ENCODE results near the gene OLFM1. TPM values are rescaled to one million over a fixed set of nuclear protein-coding genes. Genes with fewer than 3 reads are reported as not detected.
A peak's percentile ranks its signal among the peaks of the same experiment; 100 is the strongest.

The OLFM1 gene
- total RNA-seq, result 17.9 TPM
- long read RNA-seq, transcript OLFM1-201 (6 exons, 2,591 nt), result major isoform, 7 of 21 reads
- long read RNA-seq, transcript OLFM1-202 (4 exons, 1,014 nt), result minor isoform, 5 of 21 reads
- long read RNA-seq, transcript OLFM1-204 (6 exons, 2,444 nt), result major isoform, 7 of 21 reads
- long read RNA-seq, partial matches to known transcripts, result 0 of 21 reads
- long read RNA-seq, other reads (novel, unspliced or antisense), result 2 of 21 reads

DNA sequence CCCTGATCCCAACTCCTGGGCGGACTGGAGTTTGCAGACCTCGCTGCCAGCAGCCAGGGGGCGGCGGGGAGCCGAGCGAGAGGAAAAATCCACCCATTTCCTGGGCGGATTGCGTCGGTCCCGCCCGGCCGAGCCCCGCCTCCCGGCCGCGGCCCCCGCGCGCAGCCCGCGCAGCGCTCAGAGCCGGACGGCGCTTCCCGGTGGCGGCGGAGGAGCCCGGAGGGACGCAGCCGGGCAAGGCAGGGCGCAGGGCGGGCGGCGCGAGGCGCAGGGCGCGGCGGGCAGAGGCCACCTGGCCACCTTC lies at the start of gene OLFM1:
Gene OLFM1, plus strand, starts transcription at position 180 of the 304 bp plus-strand sequence. CDS start 322 bp downstream, outside the sequence.
- DNase-seq (ENCODE audit: missing footprints) (peak; percentile 85), ATAC-seq (peak; percentile 87)
- intact Hi-C loops (cut with DNase I), result no loop called here

DNA sequence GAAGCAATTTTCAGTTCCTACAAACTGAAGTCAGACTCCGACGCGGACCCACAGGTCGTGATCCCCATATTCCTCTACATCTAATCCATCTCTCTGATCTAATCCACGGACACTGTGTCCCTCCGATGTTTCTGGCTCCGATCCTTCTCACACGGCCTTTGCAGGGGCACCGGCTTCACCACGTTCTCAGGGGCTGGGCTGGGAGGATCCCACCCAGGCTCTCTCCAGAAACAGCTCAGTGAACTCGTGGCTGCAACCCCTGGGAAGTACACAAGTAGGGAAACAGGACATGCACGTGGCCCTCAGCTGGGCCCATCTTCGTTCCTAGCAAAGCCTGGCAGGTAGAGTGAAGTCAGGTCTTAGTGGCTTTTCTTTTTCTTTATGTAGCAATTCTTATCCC lies 49.1 kb upstream of the OLFM1 start:
- intact Hi-C loops (cut with DNase I), result no loop called here

DNA sequence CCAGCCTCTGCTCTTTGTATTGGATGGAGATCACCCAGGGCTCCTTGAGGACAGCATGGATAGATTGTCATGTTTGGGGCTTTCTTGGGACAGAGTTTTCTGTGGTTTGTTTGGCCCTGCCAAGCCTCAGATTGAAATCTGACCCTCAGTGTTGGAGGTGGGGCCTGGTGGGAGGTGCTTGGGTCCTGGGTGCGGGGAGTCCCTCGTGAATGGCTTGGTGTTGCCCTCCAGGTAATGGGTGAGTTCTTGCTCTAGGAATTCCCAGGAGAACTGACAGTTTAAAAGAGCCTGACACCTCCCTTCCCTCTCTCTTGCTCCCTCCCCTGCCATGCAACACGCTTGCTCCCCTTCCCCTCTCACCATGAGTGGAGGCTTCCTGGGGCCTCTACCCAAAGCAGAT lies 48.6 kb upstream of the OLFM1 start:
- DNase-seq (ENCODE audit: missing footprints), result no peak
- no peak for ATAC-seq
- intact Hi-C loops (cut with DNase I), result no loop called here

More for the DNA sequence above, 49.1 kb upstream of the OLFM1 start:
- DNase-seq (ENCODE audit: missing footprints) (no peak), ATAC-seq (no peak)

DNA sequence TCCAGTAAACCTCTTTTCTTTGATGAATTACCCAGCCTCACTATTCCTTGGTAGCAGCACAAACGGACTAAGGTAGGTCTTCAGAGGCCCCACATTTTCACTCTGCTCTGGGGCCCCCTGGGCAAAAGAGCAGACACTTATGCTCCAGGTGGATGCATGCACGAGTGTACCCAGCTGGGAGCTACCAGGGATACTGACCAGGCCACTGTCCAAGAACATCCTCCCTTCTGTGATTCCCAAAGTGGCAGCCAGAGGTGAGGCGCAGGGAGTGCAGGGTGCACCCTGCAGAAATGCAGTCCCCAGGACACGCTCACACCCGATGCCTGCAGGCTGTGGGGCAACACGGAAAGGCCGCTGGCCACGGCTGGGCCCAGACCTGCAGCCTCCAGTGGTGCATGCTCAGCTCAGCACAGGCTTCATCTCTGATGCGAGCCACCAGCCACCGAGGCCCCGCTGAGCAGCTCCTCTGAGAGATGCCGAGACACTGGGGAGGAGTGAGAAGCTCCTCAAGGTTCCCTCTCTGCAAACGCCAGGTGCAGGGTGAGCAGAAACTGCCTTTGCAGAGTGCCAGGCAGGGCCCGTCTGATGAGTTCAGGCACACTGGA lies 48.1 kb upstream of the OLFM1 start:
- no peak for ATAC-seq
- DNase-seq (ENCODE audit: missing footprints), result no peak
- intact Hi-C loops (cut with DNase I), result no loop called here

DNA sequence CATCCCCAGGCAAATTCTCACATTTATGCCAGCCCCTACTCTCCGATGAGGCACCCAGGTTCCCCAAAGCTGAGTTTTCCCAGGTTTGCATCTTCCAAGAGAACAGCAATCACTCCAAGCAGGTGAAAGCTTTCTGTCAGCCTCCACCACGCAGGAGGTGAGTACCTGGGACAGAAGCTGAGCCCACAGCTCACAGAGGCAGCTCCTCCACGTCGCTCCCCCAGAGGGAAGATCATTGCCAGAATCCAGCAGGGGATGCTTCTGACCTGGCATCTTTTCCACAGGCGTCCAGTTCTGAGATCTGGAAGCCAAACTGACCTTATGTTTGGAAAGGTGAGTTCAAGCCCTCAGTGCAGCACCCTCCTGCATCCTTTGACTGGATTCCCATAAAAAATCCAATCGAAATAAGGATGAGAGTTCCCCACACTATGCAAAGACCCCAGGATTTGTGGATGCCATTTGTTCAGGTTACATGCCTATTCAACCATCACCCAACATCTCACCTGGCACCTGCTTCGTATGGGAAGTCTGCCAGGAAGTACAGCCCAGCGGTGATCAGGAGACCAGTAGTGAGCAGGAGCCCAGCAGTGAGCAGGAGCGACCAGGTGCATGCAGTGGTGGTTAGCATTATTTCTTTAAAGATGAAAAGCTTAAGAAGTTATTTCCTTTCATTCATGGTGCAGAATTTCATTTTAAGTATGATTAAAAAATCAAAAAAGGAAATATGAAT lies 47.4 kb upstream of the OLFM1 start:
- ATAC-seq (no peak), DNase-seq (ENCODE audit: missing footprints) (no peak)
- intact Hi-C loops (cut with DNase I), result no loop called here

DNA sequence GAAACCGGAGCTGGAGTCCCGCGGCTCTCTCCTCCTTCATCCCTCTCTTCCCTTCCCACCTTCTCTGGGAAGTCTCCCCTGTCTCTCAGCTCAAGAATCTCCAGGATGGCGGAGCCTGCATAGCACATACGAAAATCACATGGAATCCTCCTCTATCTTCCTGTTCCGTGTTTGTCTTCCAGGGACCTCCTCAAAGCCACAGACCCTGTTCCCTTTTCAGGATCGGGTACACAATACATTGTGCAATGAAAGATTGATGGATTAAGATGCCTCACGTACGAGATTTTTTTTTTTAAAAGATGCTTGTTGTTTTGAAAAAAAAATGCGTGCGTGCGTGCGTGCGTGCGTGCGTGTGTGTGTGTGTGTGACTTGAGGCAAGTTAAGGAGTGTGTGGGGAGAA lies 46.6 kb upstream of the OLFM1 start:
- DNase-seq (ENCODE audit: missing footprints) (no peak), ATAC-seq (no peak)
- intact Hi-C loops (cut with DNase I), result no loop called here

DNA sequence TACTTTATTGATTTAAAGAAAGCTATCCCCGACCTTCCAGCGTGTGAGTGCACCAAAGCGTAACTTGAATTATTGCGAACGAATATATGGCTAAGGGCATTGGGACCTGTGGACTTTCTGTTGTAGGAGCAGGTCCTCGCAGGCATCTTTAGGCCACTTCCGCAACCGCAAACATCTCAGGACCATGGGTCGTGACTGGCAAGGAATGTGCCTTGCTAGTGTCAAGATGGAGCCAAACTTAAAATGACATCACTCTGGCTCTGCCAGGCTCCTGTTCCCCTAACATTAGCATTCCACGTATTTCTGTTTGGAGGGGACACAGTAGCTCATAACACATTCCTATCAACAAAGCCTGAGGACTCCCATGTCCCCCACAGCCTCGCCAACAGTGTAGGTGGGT lies 44.1 kb upstream of the OLFM1 start:
- intact Hi-C loops (cut with DNase I), result no loop called here
- DNase-seq (ENCODE audit: missing footprints), result no peak
- no peak for ATAC-seq

DNA sequence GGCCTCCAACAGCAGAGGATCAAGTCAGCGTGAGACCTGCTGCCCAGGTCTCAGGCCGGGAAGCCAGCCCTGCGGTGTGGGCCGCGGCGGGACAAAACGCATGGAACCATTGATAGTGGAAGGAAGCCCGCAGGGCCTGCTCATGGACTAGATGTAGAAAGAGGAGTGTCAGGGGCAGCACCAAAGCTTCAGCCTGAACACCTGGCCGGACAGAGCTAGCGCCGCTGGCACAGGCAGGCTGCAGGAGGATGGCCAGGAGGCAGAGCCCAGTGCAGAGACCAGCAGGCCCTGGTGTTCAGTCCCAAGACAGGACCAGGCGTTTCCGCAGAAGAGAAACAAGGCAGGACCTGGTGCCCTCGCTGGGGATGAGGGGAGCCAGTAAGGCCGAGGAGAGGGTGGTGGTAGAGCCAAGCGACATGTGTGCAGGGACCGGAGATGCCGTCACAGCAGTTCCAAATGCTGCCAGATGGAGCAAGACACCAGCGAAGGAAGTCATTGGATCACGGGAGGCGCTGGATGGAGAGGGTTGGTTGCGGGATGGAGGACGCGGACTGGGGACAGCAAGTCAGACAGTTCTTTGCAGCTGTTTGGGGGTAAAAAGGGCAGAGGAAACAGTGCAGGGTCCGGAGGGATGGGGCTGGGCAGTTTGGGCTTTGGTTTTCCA lies 42.1 kb upstream of the OLFM1 start:
- no peak for DNase-seq (ENCODE audit: missing footprints)
- intact Hi-C loops (cut with DNase I), result no loop called here
- no peak for ATAC-seq

DNA sequence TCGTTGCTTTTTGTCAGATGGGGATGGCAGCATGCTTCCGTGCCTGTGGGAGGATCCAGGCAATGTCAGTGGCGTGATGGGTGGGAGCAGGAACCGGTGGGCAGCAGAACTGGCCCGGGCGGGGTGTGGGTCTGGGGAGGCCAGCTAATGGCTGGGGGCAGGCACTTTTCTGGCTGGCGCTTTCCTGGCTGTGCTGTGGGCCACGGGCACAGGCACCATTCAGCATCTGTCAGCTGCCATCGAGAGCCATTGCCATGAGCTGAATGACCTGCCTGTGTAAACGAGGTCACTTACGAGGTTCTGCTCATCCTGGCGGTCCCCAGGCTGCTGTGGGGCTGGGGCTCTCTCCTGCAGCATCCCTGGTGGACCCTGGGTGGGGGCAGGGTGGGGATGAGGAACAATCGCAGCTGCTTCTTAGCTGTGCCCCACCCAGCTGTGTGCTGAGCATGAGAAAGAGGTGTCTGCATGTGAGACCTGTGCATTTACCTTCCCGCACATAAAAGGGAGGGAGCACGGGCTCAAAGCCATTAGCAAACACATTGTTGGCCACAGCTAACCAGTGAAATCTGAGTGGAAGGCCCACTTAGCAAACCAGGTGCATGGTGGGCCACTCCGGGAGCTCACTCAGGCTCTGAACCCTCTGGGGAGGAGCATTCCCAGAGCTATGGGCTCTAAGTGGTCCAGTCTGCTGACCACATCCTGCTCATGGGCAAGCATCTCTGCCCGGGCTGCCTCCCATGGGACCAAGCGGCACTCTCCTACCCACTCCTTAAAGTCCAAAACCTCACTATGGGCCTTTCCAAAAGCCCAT lies 41.3 kb upstream of the OLFM1 start:
- intact Hi-C loops (cut with DNase I), result no loop called here
- DNase-seq (ENCODE audit: missing footprints) (no peak), ATAC-seq (no peak)

DNA sequence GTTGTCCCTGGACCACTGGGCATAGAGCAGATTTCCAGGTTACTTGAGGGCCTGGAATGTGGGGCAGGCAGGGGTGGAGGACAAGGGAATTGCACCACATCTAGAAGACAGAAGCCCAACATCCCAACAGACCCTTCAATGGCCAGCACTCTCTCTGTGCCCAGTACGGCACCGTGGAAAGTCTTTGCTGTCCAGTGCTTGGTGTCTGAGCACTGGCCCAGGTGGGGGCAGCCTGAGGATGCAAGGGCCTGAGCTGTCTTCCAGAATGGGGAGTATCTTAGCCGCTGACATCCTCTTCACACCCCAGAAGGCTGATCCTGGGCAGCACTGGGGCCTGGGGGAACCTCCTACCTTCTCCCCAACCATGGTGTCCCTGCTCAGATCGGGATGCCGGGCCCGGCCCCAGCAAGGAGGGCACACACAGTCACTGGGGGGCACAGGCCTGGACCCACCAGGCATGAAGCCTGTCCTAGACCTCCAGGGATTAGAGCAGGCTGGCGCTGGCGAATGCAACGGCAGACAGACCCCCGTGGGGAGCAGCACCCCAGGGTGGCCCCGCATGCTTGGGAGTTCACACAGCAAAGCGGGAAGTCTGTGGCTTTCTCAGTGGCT lies 40.6 kb upstream of the OLFM1 start:
- no peak for DNase-seq (ENCODE audit: missing footprints)
- intact Hi-C loops (cut with DNase I), result no loop called here
- no peak for ATAC-seq

DNA sequence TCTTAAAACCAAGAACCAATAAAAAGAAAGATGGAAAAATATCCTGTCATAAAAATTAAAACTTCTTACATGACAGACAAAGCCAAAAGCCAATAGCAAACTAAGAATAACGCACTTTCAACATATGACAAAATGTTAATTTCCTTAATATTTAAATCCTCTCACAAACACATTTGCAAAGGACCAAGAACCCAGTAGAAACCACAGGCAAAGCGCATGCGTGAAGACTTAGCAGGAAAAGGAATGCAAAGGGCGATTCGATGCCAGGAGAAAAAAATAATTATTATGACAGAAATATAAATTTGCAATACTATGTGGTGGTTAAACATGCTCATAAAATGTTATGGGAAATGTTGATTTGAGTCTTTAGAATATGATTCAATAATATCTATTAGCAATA lies 39.9 kb upstream of the OLFM1 start:
- intact Hi-C loops (cut with DNase I), result no loop called here
- ATAC-seq, result no peak
- no peak for DNase-seq (ENCODE audit: missing footprints)

DNA sequence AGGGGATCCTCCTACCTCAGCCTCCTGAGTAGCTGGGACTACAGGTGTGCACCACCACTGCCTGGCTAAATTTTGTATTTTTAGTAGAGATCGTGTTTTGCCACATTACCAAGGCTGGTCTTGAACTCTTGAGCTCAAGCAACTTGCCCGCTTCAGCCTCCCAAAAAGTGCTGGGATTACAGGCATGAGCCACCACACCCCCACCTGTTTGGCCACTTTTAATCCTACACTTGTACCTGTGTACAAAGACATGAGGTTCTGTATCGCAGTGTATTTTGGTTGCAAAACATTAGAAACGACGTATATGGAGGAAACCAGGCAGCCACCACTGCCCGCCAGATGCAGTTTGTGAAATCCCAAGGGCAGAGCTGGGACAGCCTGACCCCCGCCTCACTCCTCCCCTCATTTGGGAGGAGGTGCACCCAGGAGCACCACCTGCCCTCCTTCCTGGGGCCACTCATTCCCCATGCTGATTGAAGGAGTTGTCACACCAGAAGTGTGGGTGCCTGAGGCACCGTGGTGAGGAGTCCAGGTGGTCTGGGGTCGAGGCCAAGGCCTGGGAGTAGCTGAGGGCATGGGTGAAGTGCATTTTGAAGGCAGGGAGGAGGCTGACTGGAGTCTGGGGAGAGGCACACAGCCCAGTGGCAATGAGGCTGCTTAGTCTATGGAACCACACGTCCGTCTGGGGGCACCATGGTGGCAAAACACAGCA lies 39.3 kb upstream of the OLFM1 start:
- intact Hi-C loops (cut with DNase I), result no loop called here
- DNase-seq (ENCODE audit: missing footprints), result no peak

DNA sequence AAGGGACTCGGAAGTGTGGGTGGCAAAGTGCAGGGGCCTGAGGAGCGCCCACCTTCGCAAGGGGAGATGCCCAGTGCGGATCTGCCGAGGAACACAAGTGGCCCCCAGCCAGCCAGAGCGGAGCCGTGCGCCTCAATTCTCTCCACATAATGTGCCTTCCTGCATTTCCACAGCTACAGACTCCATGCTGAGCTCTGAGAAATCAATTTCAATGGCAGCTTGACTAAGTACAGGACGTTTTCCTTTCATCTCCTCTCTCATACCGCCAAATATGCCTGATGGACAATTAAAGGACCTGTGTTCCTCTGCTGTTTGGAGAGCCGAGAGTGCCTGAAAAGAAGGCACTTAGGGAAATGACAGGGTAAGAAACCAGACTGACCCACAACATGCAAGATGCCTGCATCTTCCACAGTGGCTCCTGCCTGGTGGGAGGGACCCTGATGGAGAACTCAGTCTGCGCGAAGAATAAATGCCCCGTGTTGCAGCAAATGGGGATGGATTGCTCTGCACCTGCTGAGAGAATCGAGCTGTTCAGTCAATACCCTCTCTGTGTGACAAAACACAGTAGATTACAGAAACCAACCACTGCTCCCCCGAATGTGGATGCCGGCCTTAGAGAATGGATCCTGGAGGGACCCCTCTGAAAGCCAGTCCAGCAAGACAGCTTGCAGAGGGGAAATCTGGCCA lies 38.6 kb upstream of the OLFM1 start:
- intact Hi-C loops (cut with DNase I), result no loop called here
- no peak for ATAC-seq
- no peak for DNase-seq (ENCODE audit: missing footprints)

More for the DNA sequence above, 39.3 kb upstream of the OLFM1 start:
- ATAC-seq, result no peak

DNA sequence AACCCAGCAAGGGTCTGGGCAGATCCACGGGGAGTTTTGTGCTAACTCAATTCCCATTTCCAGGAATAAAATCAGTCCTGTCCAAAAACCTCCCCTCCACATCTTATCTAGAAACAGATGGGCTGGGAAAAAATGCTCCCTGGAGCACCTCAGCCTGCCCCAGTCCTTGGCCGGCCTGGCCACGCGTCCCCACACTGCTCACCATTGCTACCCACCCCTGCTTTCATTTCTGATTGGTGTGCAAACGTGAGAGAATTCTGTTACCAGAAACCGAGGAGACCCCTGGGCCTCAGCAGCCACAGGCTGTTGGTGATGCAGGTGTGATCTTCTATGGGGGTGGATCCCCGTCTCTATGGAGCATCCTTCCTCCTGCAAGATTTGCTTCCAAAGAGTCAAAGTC lies 38.0 kb upstream of the OLFM1 start:
- intact Hi-C loops (cut with DNase I), result no loop called here
- ATAC-seq (no peak), DNase-seq (ENCODE audit: missing footprints) (no peak)

DNA sequence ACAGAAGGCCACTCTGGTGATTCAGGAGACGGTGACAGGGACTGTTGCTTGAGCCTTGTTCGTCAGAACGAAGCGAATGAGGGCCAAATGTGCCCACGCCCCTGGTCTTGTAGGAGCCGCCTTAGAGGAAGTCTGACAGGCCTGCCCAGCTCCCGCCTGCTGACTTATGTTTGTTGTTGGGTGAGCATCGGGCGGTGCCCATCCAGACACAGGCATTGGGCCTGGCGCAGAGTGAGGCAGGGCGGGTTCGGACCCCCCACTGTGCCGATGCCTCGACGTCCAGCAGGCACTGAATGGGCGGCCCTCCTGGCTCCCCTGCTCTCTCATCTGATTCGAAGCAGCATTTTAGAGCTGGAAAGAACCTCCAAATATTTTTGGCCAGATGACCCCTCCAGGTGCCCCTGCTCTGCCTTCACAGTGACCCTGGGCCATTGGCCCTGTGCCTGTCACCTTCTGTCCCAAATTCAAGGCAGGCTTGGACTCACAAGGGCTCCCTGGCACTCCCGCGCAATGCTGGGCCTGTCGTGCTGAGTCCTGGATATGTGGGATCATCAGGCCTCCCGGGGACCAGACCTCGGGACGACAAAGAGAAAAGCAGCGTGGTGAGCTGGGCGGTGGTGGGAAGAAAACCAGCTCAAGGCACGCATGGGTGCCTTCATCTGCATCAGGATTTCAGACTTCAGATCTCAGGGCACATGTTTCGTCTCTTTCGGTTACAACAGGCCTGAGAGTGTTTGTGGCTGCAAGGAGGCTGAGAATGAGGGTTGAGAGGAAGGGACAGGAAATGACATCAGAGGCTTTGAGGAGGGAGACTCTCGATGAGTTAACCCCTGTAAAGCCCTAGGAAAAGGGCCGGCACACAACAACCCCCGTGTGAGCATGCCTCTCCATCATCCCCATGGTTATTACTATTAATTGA lies 37.1 kb upstream of the OLFM1 start:
- intact Hi-C loops (cut with DNase I), result no loop called here
- DNase-seq (ENCODE audit: missing footprints), result no peak
- no peak for ATAC-seq

DNA sequence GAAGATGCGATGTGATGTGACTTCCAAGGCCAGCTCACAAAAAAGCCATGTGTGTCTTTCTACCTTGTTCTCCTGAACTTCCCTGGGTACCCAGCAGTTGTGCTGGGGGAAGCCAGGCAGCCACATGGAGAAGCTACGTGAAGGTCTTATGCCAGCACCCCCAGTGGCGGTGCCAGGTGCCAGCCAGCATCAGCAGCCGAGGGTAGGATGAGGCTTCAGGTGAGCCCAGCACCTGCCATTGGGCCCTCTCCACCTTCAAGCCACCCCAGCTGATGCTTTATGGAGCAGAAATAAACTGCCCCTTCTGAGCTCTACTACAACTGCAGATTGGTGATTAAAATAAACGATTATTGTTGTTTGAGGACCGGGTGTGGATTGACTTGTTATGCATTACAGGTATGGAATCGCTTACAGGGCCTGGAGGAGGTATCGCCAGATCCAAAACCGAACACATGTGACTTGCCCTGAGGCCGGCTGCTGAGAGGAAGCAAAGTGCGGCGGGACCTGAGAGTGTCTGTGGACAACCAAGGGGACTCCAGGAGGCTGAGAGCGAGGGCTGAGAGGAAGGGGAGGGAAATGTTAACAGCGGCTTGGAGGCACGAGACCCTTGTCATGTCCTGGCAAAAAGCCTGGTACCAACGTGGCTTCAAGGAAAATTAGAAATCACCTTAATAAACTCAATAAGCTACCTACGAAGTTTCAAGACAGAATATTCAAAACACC lies 36.0 kb upstream of the OLFM1 start:
- intact Hi-C loops (cut with DNase I), result no loop called here
- ATAC-seq (no peak), DNase-seq (ENCODE audit: missing footprints) (no peak)

Measured in Right ventricle myocardium inferior (tissue), 1 donor.